ENCODE data around the gene CEACAM16. TPM values are rescaled to one million over a fixed set of nuclear protein-coding genes. Genes with fewer than 3 reads are reported as not detected.

The CEACAM16 gene
- total RNA-seq, 4 donors from 2014 or later: 0.40 TPM; not detected in 3

DNA sequence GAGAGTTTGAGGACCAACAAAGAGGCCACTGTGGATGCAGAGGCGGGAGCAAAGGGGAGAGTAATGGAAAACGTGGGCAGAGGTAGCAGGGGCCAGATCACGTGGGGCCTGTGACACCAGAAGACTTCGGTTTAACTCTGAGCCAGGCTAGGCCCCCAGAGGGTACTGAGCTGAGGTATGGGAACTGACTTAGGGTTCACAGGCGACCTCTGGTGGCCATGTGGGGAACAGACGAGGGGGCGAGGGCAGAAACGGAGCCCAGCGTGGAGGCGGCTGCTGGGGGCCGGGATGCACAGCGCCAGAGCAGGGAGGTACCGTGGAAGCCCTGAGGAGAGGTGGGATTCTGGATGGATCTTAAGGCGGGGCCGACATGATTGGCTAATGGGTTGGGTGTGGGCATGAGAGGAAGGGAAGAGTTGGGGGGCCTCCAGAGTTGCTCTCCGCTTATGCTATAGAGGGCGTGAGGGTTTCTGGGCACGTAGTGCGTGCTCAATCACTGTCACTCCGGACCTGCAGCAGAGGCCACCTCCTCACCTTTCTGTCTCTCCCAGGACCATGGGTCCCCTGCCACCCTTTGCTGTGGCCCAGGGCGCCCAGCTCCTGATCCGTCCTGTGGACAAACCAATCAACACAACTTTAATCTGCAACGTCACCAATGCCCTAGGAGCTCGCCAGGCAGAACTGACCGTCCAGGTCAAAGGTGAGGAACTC is 41.6 kb upstream of the CEACAM16 start:
- intact Hi-C loops (cut with DNase I): loop anchor here (5.0 kb wide), 1 partner anchor 80 kb away; no protein-coding TSS in a partner anchor
- DNase-seq: peak; percentile 58 to 63
- Histone ChIP-seq H3K9me3 (no peaks in the 10 kb centered on the region), H3K27ac (no peak overlapping the region), H3K4me3 (replicated peaks in 1 of 3) (no peak overlapping the region), H3K36me3 (peaks cover 45 to 59% of the 10 kb centered on the region in 2 donors), H3K4me1 (no peaks in the 10 kb centered on the region), H3K27me3 (no peaks in the 10 kb centered on the region)
- WGBS, 2 donors: 36% methylated on average over 23 to 24 of the region's 25 CpGs
- no peak for TF ChIP-seq POLR2A (IDR thresholded peaks at IDR 0.05)
- TF ChIP-seq, protein P1, sequence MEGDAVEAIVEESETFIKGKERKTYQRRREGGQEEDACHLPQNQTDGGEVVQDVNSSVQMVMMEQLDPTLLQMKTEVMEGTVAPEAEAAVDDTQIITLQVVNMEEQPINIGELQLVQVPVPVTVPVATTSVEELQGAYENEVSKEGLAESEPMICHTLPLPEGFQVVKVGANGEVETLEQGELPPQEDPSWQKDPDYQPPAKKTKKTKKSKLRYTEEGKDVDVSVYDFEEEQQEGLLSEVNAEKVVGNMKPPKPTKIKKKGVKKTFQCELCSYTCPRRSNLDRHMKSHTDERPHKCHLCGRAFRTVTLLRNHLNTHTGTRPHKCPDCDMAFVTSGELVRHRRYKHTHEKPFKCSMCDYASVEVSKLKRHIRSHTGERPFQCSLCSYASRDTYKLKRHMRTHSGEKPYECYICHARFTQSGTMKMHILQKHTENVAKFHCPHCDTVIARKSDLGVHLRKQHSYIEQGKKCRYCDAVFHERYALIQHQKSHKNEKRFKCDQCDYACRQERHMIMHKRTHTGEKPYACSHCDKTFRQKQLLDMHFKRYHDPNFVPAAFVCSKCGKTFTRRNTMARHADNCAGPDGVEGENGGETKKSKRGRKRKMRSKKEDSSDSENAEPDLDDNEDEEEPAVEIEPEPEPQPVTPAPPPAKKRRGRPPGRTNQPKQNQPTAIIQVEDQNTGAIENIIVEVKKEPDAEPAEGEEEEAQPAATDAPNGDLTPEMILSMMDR (IDR thresholded peaks at IDR 0.05): peak; percentile 71 to 92 (median 86)

GRCh38 chr19:44658069-44658733 is 40.8 kb upstream of the CEACAM16 start:
- Histone ChIP-seq H3K27ac (no peak overlapping the region), H3K4me3 (replicated peaks in 1 of 3) (no peak overlapping the region), H3K36me3 (peaks cover 41 to 50% of the 10 kb centered on the region in 2 donors), H3K9me3 (no peaks in the 10 kb centered on the region), H3K4me1 (no peaks in the 10 kb centered on the region), H3K27me3 (no peaks in the 10 kb centered on the region)
- no peak for DNase-seq
- 90 to 94% methylated on average over 3 of the region's 3 CpGs for WGBS, 2 donors
- intact Hi-C loops (cut with DNase I): loop anchor here (5.0 kb wide), 1 partner anchor 81 kb away; no protein-coding TSS in a partner anchor
- no peak for TF ChIP-seq POLR2A (IDR thresholded peaks at IDR 0.05)
- TF ChIP-seq, protein P1 (IDR thresholded peaks at IDR 0.05): no peak

- H3K4me3 ChIP-seq (replicated peaks in 1 of 3): no peak overlapping the region
- H3K36me3 ChIP-seq: peaks cover 28 to 36% of the 10 kb centered on the region in 2 donors
- 89 to 100% methylated on average over 2 to 4 of the region's 4 CpGs for WGBS, 2 donors
- DNase-seq: no peak
- no peaks in the 10 kb centered on the region for H3K4me1 ChIP-seq
- no peaks in the 10 kb centered on the region for H3K27me3 ChIP-seq
- intact Hi-C loops (cut with DNase I): no loop called here
- no peaks in the 10 kb centered on the region for H3K9me3 ChIP-seq
- no peak overlapping the region for H3K27ac ChIP-seq
- TF ChIP-seq POLR2A (IDR thresholded peaks at IDR 0.05): no peak
- TF ChIP-seq, protein P1 (IDR thresholded peaks at IDR 0.05): no peak
These were observed 38.9 kb upstream of the CEACAM16 start for GRCh38 chr19:44660081-44660480.

DNA sequence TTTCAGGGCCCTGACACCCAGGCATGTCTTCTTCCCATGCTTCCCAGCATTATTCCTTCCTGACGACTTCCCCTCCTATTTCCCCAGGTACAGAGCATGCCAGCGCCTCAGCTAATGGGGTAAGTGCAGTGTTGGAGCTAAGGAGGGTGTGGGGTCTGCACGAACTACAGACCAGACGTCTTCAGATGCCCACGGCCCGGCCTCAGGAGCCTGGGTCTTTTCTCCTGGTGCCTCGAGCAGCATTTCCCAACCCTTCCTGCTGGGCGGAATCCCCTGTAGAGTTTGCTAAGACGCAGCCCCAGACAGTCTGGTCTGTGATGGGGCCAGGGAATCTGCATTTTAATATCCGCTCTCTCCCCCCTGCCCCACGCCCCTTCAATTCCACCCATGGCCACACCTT is 37.7 kb upstream of the CEACAM16 start:
- peaks cover 28 to 35% of the 10 kb centered on the region in 2 donors for H3K36me3 ChIP-seq
- TF ChIP-seq, protein P1 (IDR thresholded peaks at IDR 0.05): no peak
- no peak for TF ChIP-seq POLR2A (IDR thresholded peaks at IDR 0.05)
- no peak overlapping the region for H3K4me3 ChIP-seq (replicated peaks in 1 of 3)
- no peak overlapping the region for H3K27ac ChIP-seq
- WGBS, 2 donors: 92 to 98% methylated on average over 11 of the region's 11 CpGs
- intact Hi-C loops (cut with DNase I): no loop called here
- H3K4me1 ChIP-seq: no peaks in the 10 kb centered on the region
- no peak for DNase-seq
- H3K27me3 ChIP-seq: no peaks in the 10 kb centered on the region
- H3K9me3 ChIP-seq: no peaks in the 10 kb centered on the region

DNA sequence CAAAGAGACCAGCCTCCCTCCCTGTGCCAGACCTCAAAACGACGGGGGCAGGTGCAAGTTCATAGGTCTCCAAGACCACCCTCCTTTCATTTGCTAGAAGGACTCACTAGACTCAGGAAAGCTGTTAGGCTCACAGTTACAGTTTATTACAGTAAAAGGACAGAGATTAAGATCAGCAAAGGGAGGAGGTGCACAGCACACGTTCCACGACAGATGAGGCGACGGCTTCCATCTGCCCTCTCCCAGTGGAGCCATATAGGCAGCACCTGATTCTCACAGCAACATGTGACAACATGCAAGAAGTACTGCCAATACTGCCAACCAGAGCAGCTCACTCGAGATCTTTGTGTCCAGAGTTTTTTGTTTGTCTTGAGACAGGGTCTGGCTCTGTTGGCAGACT is 37.0 kb upstream of the CEACAM16 start:
- DNase-seq: no peak
- Histone ChIP-seq H3K4me3 (replicated peaks in 1 of 3) (no peak overlapping the region), H3K36me3 (peaks cover 28 to 35% of the 10 kb centered on the region in 2 donors), H3K27me3 (no peaks in the 10 kb centered on the region), H3K27ac (no peak overlapping the region), H3K9me3 (no peaks in the 10 kb centered on the region), H3K4me1 (no peaks in the 10 kb centered on the region)
- intact Hi-C loops (cut with DNase I): no loop called here
- TF ChIP-seq, protein P1 (IDR thresholded peaks at IDR 0.05): no peak
- TF ChIP-seq POLR2A (IDR thresholded peaks at IDR 0.05): no peak
- WGBS, 2 donors: 84 to 94% methylated on average over 7 of the region's 7 CpGs
